Fibroblast of the aortic adventitia (primary cell): ENCODE measurements around the gene HSFX4. TPM values are rescaled to one million over a fixed set of nuclear protein-coding genes. Genes with fewer than 3 reads are reported as not detected.
A peak's percentile ranks its signal among the peaks of the same experiment; 100 is the strongest.
"Not testable (repeated sequence)": the region's sequence is repeated elsewhere in the genome, so short reads cannot be mapped to it uniquely, and the experiment has no call there.

Experiments used
- DNase-seq: peaks from one replicate; pipeline ENCODE4 v3.0.0-alpha.2; 2010; ENCODE audit warnings: low read depth
- H3K4me3 ChIP-seq: 2 replicates; pipeline ENCODE4 v1.5.1; 2011; ENCODE audit warnings: low read depth, mild to moderate bottlenecking, control low read depth, low read length, moderate library complexity
- total RNA-seq: library from RNA; depleted of rRNA; stranded (reverse); fragments of >200 nt; gene quantifications from 2 replicates; pipeline ENCODE4 v1.2.3, GENCODE V29; 2012; ENCODE audit warnings: low replicate concordance
- TF ChIP-seq, protein P1 (sequence below): IDR thresholded peaks from 2 replicates; pipeline ENCODE4 v1.5.1; 2011; ENCODE audit warnings: mild to moderate bottlenecking, low read length, control low read depth, inconsistent platforms; ENCODE audit not compliant: insufficient read depth

Gene HSFX4
- total RNA-seq, 1 donor, result not detected

DNA sequence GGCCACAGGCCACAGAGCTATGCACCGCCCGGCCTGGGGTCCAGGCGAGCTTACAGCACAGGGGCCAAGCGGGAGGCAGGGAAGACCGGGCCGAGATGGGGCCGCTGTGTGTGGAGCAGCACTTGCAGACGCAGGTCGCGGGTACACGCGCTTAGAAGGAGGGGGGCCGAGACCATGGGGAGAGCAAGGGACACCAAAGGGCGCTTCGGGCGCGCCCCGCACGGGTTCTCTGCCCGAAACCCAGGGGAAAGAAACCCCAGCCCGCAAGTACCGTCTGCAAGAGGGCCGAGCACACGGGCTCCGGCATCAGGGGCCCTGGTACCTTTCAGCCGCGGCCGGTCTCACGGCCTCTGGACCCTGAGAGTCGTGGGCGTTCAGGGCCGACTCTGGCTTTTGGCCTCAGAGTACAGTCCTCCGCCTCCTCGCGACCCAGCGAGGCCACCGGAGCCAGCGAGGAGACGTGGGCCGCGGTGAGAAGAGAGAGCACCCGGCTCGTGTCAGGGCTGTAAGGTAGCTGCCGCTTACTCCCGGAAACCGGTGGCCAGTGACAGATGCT is 8.6 kb downstream of the HSFX4 start:
- peak overlapping the region; percentile 78 for H3K4me3 ChIP-seq
- DNase-seq, result no peak
- TF ChIP-seq, protein P1, sequence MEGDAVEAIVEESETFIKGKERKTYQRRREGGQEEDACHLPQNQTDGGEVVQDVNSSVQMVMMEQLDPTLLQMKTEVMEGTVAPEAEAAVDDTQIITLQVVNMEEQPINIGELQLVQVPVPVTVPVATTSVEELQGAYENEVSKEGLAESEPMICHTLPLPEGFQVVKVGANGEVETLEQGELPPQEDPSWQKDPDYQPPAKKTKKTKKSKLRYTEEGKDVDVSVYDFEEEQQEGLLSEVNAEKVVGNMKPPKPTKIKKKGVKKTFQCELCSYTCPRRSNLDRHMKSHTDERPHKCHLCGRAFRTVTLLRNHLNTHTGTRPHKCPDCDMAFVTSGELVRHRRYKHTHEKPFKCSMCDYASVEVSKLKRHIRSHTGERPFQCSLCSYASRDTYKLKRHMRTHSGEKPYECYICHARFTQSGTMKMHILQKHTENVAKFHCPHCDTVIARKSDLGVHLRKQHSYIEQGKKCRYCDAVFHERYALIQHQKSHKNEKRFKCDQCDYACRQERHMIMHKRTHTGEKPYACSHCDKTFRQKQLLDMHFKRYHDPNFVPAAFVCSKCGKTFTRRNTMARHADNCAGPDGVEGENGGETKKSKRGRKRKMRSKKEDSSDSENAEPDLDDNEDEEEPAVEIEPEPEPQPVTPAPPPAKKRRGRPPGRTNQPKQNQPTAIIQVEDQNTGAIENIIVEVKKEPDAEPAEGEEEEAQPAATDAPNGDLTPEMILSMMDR, result no peak

DNA sequence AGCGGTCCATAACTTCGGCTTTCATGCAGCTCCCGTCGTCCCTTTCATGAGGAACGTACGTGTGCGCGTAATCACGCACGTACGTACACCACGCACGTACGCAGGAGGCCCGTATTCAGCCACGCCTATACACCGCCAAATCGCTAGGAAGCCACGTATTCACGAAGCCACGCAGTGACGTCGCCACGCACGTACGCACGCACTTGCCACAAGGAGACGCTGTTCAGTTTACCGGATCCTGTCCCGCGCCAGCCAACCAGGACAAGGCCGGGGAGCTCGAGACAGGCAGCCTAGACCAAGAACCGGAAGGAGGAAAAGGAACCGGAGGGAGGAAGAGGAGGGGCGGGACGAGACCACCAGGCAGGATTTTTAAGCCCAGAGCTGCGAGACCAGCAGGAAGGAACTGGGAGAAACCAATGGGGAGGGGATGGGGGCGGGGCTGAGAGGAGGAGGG is 9.1 kb downstream of the HSFX4 start, which contains the start of gene EOLA2:
TSS of gene EOLA2 (minus strand) at position 65 of the 454 bp plus-strand sequence. CDS start 4,617 bp downstream, outside the sequence.
- peak; percentile 98 for DNase-seq
- H3K4me3 ChIP-seq, result peak within 1 kb of the TSS; percentile 78
- TF ChIP-seq, protein P1, result peak; percentile 61

DNA sequence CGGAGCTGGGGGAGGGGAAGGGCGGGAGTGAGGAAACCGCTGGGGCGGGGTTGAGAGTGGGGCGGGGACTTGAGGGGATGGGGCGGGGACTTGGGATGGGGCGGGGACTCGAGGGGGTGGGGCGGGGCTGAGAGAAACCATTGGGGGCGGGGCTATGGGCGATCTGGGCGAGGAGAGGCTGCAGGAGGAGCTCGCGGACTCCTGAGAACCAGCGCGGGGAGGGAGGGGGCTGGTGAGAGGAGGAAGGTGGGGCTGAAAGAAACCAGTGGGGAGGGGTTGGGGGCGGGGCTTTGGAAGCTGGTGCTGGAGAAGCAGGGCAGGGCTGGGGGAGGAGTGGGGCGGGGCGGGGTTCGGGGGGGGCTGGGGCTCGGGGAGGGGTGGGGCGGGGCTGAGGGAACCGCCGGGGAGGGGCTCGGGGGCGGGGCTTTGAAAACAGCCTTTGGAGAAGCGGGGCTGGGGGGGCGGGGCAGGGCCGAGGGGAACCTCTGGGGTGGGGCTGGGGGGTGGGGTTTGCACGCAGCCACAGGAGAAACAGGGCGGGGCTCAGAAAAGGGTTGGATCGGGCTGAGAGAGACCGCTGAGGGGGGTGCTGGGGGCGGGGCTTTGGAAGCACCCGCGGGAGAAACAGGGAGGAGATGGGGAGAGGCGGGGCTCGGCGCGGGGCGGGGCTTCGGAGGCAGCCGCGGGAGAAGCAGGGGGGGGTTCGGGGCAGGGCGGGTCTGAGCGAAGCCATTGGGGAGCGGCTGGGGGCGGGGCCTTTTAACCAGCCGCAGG is 9.7 kb downstream of the HSFX4 start:
- peak; percentile 93 for DNase-seq
- TF ChIP-seq, protein P1, result no peak
- H3K4me3 ChIP-seq, result peak overlapping the region; percentile 57

DNA sequence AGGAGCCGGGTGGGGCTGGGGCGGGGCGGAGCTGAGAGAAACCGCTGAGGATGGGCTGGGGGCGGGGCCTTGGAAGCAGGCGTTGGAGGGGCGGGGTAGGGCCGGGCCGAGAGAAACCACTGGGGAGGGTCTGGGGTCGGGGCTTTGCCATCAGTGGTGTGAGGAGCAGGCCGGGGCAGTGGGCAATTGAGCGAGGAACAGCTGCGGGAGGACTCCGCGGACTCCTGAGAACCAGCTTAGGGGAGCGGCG is 10.2 kb downstream of the HSFX4 start:
- TF ChIP-seq, protein P1, result no peak
- H3K4me3 ChIP-seq, result peak overlapping the region; percentile 69
- no peak for DNase-seq

DNA sequence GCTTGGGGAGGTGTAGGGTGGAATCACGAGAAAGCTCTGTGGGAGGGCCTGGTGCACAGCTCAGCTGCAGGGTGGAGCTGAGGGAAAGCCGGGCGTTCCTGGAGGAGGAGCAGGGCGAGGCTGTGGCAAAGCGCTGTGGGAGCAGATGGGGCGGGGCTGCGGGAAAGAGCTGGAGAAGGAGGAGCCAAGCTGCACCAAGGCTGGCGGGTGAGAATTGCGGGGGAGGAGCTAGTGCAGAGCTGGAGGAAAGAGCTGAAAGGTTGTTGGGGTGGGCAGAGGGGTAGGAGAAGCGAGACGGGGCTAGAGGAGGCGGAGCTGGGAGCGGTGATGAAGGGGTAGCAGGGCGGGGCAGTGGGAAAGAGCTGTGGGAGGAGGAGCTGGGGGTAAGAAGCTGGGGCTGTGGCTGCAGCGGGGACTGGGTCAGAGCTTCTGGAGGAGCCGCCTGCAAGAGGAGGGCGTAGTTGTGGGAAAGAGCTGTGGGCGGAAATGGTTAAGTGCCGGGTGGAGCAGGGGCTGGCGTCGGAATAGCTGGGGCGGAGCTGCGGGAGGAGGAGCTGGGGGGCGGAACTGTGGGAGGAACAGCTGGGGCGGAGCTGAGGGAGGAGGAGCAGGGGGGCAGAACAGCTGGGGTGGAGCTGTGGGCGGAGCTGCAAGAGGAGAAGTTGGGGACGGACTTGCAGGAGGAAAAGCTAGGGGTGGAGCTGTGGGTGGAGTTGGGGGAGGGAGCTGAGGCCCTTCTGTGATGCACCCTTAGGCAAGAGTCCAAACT is 10.7 kb downstream of the HSFX4 start:
- peak overlapping the region; percentile 69 for H3K4me3 ChIP-seq
- TF ChIP-seq, protein P1, result no peak
- peak; percentile 98 for DNase-seq

DNA sequence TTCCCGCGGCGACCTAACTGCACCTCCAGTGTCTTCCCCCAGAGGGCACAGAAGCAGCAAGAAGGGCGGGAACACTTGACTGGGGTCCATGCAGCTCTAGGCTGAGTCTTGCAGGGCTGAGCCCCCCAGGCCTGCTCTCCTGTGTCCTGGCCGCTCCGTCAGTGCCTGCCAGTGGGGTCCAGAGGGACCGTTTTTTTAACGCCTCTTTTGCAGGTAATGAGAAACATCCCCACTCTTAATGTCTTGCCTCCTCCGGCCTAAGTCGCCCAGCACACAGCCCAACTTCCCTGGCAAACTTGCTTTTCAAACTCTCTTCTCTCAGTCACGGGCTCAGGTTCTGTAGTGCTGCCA is 11.3 kb downstream of the HSFX4 start:
- not testable (repeated sequence) for DNase-seq
- TF ChIP-seq, protein P1, result peak; percentile 62
- peak overlapping the region; percentile 44 for H3K4me3 ChIP-seq

DNA sequence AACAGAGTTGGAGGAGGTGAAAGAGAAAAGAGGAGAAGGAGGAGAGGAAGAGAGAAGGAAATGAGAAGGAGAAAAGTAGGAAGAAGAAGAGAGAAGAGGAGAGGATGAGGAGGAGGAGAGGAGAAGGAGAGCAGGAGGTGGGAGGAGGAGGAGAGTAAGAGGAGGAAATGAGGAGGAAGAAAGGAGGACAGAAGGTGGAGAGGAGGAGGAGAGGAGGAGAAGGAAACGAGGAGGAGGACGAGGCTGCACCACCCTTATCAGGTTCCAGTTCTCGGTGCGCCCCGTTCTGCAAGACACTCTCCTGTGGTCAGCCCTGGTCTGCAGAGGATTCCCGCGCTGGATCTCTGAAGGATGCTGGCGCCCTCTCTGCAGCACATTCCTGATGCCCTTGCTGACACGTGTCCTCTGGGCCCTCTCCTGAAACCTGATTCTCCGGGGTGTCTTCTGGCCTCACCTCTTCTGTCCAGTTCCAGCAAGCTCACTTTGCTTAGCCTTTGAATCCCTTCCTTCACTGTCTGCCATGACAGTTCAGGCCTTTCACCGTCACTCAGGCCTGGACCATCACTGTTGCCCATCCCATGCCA is 15.8 kb downstream of the HSFX4 start:
- DNase-seq, result not testable (repeated sequence)

DNA sequence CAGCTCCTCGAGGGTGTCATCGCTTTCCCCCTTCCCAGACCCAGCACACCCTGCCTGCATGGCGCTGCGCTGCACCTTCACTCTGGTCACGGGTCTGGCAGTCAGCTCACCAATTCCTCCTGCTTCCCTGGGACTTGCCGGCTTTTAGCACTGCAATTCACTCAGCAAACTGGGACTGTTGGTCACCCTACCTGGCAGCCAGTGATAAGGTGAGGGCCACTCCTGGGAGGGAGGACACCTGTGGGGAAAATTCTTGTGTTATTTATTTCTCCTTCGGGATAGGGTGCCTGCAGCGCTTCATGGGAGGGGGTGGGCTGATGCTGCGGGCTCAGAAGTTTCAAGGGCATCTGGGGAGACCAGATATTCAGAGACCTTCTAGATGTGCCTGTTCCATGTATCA is 16.4 kb downstream of the HSFX4 start:
- DNase-seq, H3K4me3 ChIP-seq: not testable (repeated sequence)

More for the DNA sequence above, 15.8 kb downstream of the HSFX4 start:
- H3K4me3 ChIP-seq, result not testable (repeated sequence)

DNA sequence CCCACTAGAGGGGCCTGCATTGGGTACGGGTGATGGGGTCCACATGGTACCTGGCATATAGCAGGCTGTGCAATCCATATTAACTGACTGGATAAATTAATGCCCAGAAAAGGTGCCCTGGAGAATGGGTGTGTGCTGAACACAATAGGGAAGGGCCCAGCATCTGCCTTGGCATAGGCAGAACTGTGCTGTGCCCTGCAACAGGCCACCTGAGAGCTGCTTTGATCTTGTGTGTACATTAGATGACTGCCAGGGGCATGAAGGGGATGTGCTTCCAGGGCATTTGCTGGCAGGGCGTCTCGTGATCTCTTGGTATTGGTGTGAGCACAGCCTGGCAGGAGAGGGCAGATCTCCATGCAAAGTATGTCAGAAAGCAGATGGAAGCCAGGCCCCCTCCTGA is 17.6 kb downstream of the HSFX4 start:
- not testable (repeated sequence) for DNase-seq, H3K4me3 ChIP-seq
